Tibial nerve (tissue), 4 donors: ENCODE measurements around the gene PRKCE. TPM values are rescaled to one million over a fixed set of nuclear protein-coding genes. Genes with fewer than 3 reads are reported as not detected.
"Not testable (repeated sequence)": the region's sequence is repeated elsewhere in the genome, so short reads cannot be mapped to it uniquely, and the experiment has no call there.

Source experiments
- DNase-seq, 2 donors: peaks; one replicate each; pipeline ENCODE4 v3.0.0-alpha.2; 2019; ENCODE audit warnings: low spot score in 2 of 2
- H3K27ac ChIP-seq, 4 donors: fragments of 200-600 bp; sonication (generic) in 3 of 4; one replicate each; pipeline ENCODE4 v1.5.1; 2017 to 2019; ENCODE audit warnings: mild to moderate bottlenecking in 1 of 4
- H3K27me3 ChIP-seq, 2 donors: fragments of 200-600 bp; sonication (generic) in 1 of 2; one replicate each; pipeline versions ENCODE4 v1.5.1 to v1.6.0; 2017 to 2019
- H3K36me3 ChIP-seq, 3 donors: fragments of 200-600 bp; sonication (generic); one replicate each; pipeline ENCODE4 v1.5.1; 2018 to 2019
- H3K4me1 ChIP-seq, 4 donors: fragments of 200-600 bp; sonication (generic) in 3 of 4; one replicate each; pipeline ENCODE4 v1.5.1; 2017 to 2019
- H3K4me3 ChIP-seq, 4 donors: fragments of 200-600 bp; sonication (generic) in 3 of 4; one replicate each; pipeline ENCODE4 v1.5.1; 2017 to 2019; ENCODE audit warnings: mild to moderate bottlenecking in 1 of 4, moderate library complexity in 1 of 4
- H3K9me3 ChIP-seq, 4 donors: fragments of 200-600 bp; sonication (generic) in 3 of 4; one replicate each; pipeline ENCODE4 v1.5.1; 2017 to 2019
- CTCF ChIP-seq, 5 experiments: fragments of 200-600 bp in 3 of 5; fragments of 450-650 bp in 2 of 5; sonication (generic) in 3 of 5; IDR thresholded peaks; one replicate each; pipeline ENCODE4 v1.5.1; 2016 to 2019; ENCODE audit warnings: antibody characterized with exemption in 5 of 5, mild to moderate bottlenecking in 3 of 5, moderate library complexity in 2 of 5
- EP300 ChIP-seq, 2 donors: sonication (generic); formaldehyde crosslinking; IDR thresholded peaks; one replicate each; pipeline ENCODE4 v1.6.1; 2017; ENCODE audit warnings: antibody characterized with exemption in 2 of 2, mild to moderate bottlenecking in 1 of 2
- POLR2A ChIP-seq, 2 donors: fragments of 450-650 bp; IDR thresholded peaks; one replicate each; pipeline ENCODE4 v1.6.1; 2017; ENCODE audit warnings: antibody characterized with exemption in 2 of 2, mild to moderate bottlenecking in 2 of 2, moderate library complexity in 2 of 2
- WGBS, 2 donors: methylation state at CpG; one replicate each; pipeline ENCODE4 v1.1.5; 2018; 5-methylcytosine and 5-hydroxymethylcytosine counted together
- total RNA-seq, 4 donors: library from RNA; depleted of rRNA; stranded (reverse); fragments of >200 nt; gene quantifications; one replicate each; pipeline ENCODE4 v1.1.0, GENCODE V29; 2016

Gene PRKCE
- total RNA-seq, 4 donors from 2014 or later: 14.4 to 22.4 (median 17.9) TPM

GRCh38 chr2:46216213-46216612, 564.7 kb downstream of the PRKCE start:
- H3K27me3 ChIP-seq: no peaks in the 10 kb centered on the region
- no peaks in the 10 kb centered on the region for H3K36me3 ChIP-seq
- TF ChIP-seq CTCF (IDR thresholded peaks at IDR 0.05): no peak
- no peak for TF ChIP-seq POLR2A (IDR thresholded peaks at IDR 0.05)
- TF ChIP-seq EP300 (IDR thresholded peaks at IDR 0.05): no peak
- no peaks in the 10 kb centered on the region for H3K4me1 ChIP-seq
- DNase-seq: no peak
- peaks cover 0 to 31% (median 0%) of the 10 kb centered on the region in 4 donors for H3K9me3 ChIP-seq
- H3K27ac ChIP-seq: no peak overlapping the region
- H3K4me3 ChIP-seq: no peak overlapping the region
- WGBS, 2 donors: no CpG with 5 or more reads among the region's 1 CpG

- DNase-seq, H3K4me1 ChIP-seq, H3K27me3 ChIP-seq, H3K9me3 ChIP-seq, H3K27ac ChIP-seq, H3K36me3 ChIP-seq, H3K4me3 ChIP-seq: not testable (repeated sequence)
- 80 to 86% methylated on average over 1 of the region's 1 CpG for WGBS, 2 donors
These were observed 572.0 kb downstream of the PRKCE start for GRCh38 chr2:46223514-46223913.

- peaks cover 0 to 5% (median 0%) of the 10 kb centered on the region in 4 donors for H3K4me1 ChIP-seq
- WGBS, 2 donors: 89% methylated on average over 2 of the region's 2 CpGs
- peak overlapping the region in 2 of 4 donors; percentile 20 to 21 for H3K27ac ChIP-seq
- DNase-seq: no peak
- TF ChIP-seq EP300 (IDR thresholded peaks at IDR 0.05) (peak in 1 of 2 donors; percentile 60), CTCF (IDR thresholded peaks at IDR 0.05) (no peak)
- H3K27me3 ChIP-seq: no peaks in the 10 kb centered on the region
- H3K36me3 ChIP-seq: no peaks in the 10 kb centered on the region
- H3K9me3 ChIP-seq: peaks cover 0 to 4% (median 0%) of the 10 kb centered on the region in 4 donors
- no peak overlapping the region for H3K4me3 ChIP-seq
These were observed 573.7 kb downstream of the PRKCE start for GRCh38 chr2:46225150-46225625.

- DNase-seq: no peak
- no peak for TF ChIP-seq CTCF (IDR thresholded peaks at IDR 0.05)
- no peak for TF ChIP-seq POLR2A (IDR thresholded peaks at IDR 0.05)
- TF ChIP-seq EP300 (IDR thresholded peaks at IDR 0.05): no peak
- Histone ChIP-seq H3K36me3 (no peaks in the 10 kb centered on the region), H3K4me1 (peaks cover 0 to 5% (median 0%) of the 10 kb centered on the region in 4 donors), H3K9me3 (peaks cover 0 to 4% (median 0%) of the 10 kb centered on the region in 4 donors), H3K4me3 (no peak overlapping the region), H3K27me3 (no peaks in the 10 kb centered on the region), H3K27ac (peak overlapping the region in 1 of 4 donors; percentile 20)
- 41 to 61% methylated on average over 1 of the region's 1 CpG for WGBS, 2 donors
These were observed 574.3 kb downstream of the PRKCE start for GRCh38 chr2:46225730-46226129.

GRCh38 chr2:46226620-46227019, 575.1 kb downstream of the PRKCE start:
- WGBS, 2 donors: 92 to 96% methylated on average over 6 of the region's 6 CpGs
- H3K9me3 ChIP-seq: peaks cover 0 to 4% (median 0%) of the 10 kb centered on the region in 4 donors
- TF ChIP-seq CTCF (IDR thresholded peaks at IDR 0.05) (no peak), EP300 (IDR thresholded peaks at IDR 0.05) (no peak), POLR2A (IDR thresholded peaks at IDR 0.05) (no peak)
- no peak overlapping the region for H3K27ac ChIP-seq
- H3K4me3 ChIP-seq: no peak overlapping the region
- no peak for DNase-seq
- peaks cover 0 to 5% (median 0%) of the 10 kb centered on the region in 4 donors for H3K4me1 ChIP-seq
- no peaks in the 10 kb centered on the region for H3K27me3 ChIP-seq
- no peaks in the 10 kb centered on the region for H3K36me3 ChIP-seq

- Histone ChIP-seq H3K4me1 (peaks cover 0 to 5% (median 0%) of the 10 kb centered on the region in 4 donors), H3K27ac (no peak overlapping the region), H3K36me3 (no peaks in the 10 kb centered on the region), H3K9me3 (peaks cover 0 to 4% (median 0%) of the 10 kb centered on the region in 4 donors), H3K27me3 (no peaks in the 10 kb centered on the region), H3K4me3 (no peak overlapping the region)
- no peak for DNase-seq
- WGBS, 2 donors: 69 to 72% methylated on average over 3 of the region's 3 CpGs
- TF ChIP-seq POLR2A (IDR thresholded peaks at IDR 0.05): no peak
- no peak for TF ChIP-seq EP300 (IDR thresholded peaks at IDR 0.05)
- TF ChIP-seq CTCF (IDR thresholded peaks at IDR 0.05): no peak
These were observed 575.5 kb downstream of the PRKCE start for GRCh38 chr2:46227022-46227421.
